Pancreas (tissue), 10 donors: Measurements from ENCODE around the gene RTN4R. TPM values are rescaled to one million over a fixed set of nuclear protein-coding genes. Genes with fewer than 3 reads are reported as not detected.

ENCODE experiments used
- ATAC-seq, 4 donors: fragments of 200-7000 bp; cut with Tn5 transposase; one replicate each; pipeline versions ENCODE4 v1.8.0 to v1.9.1; 2020; ENCODE audit warnings: mild to moderate bottlenecking in 4 of 4, moderate library complexity in 4 of 4
- DNase-seq, 6 donors: peaks; one replicate each; pipeline ENCODE4 v3.0.0-alpha.2; 2020
- FAIRE-seq: peaks from 2 replicates; lab custom pipeline; 2012; peaks lifted over from hg19 to GRCh38; lab: Jason Lieb, UNC
- H3K27ac ChIP-seq, 4 donors: fragments of 200-600 bp; sonication (generic); 1 replicate in 3 of 4; 2 replicates in 1 of 4; pipeline versions ENCODE4 v1.5.0 to v1.8.0; 2020
- H3K27me3 ChIP-seq, 4 donors: fragments of 200-600 bp; one replicate each; pipeline ENCODE4 v1.8.0; 2021
- H3K36me3 ChIP-seq, 3 donors: fragments of 200-600 bp; sonication (generic) in 1 of 3; one replicate each; pipeline versions ENCODE4 v1.5.0 to v1.8.0; 2020 to 2021
- H3K4me1 ChIP-seq, 3 donors: fragments of 200-600 bp; one replicate each; pipeline ENCODE4 v1.8.0; 2021
- H3K4me3 ChIP-seq, 4 donors: fragments of 200-600 bp; sonication (generic) in 2 of 4; one replicate each; pipeline versions ENCODE4 v1.5.0 to v1.8.0; 2020 to 2021
- H3K9me3 ChIP-seq, 4 donors: fragments of 200-600 bp; one replicate each; pipeline ENCODE4 v1.8.0; 2021
- WGBS, 2 donors: extraction: QIAGEN DNeasy Blood & Tissue Kit; methylation state at CpG; one replicate each; pipeline ENCODE4 v1.1.7; 2013; 5-methylcytosine and 5-hydroxymethylcytosine counted together
- intact Hi-C, 3 donors: fragments of 100-400 bp; cut with DNase I; formaldehyde crosslinking; loops; one replicate each; pipeline versions ENCODE4 v1.11.1 to v1.14.2; 2022
- polyA plus RNA-seq, 2 donors: library from polyadenylated mRNA; stranded (reverse); fragments of 200-250 nt; gene quantifications; one replicate each; pipeline ENCODE4 v1.2.3, GENCODE V29; 2013
- total RNA-seq, 6 donors: library from RNA; stranded (reverse); fragmentation: NEBNext Ultra II Directional in 4 of 6; extraction: Animal tissue kit (Norgen Biotek cat#: 25700) in 4 of 6; gene quantifications; one replicate each; pipeline versions ENCODE4 v1.2.1 to v1.2.4, GENCODE V29; 2021 to 2023
- TF ChIP-seq, protein P1 (sequence below), 4 donors: fragments of 200-600 bp; sonication (generic) in 3 of 4; IDR thresholded peaks; one replicate each; pipeline versions ENCODE4 v1.5.0 to v1.8.0; 2021; ENCODE audit warnings: antibody characterized with exemption in 4 of 4
- donor health status: healthy with polysubstance abuse.
- donor health status: DM: no; HTN: no; CAD: no; lungs with moderate emphysema.
- donor health status: DM: no; HTN: no; CAD: no.
- donor health status: control.
- donor health status: control.
- donor health status: Bipolar disorder and iron deficiency.
- donor health status: DM: yes; HTN: yes; CAD: no.
- donor health status: DM: no; HTN: no; CAD: no.
- donor health status: DM: no; HTN: no; CAD: no.
- donor health status: DM: yes; HTN: yes; CAD: no.

RTN4R gene
- total and polyA plus RNA-seq, 8 donors: 0.88 to 7.4 (median 1.7) TPM

- Histone ChIP-seq H3K27ac (no peak overlapping the region), H3K9me3 (no peaks in the 10 kb centered on the region), H3K4me3 (no peak overlapping the region), H3K4me1 (no peaks in the 10 kb centered on the region), H3K27me3 (no peaks in the 10 kb centered on the region), H3K36me3 (no peaks in the 10 kb centered on the region)
- DNase-seq: peak in 2 of 6 donors; percentile 22 to 59
- intact Hi-C loops: no loop called here
- TF ChIP-seq, protein P1, sequence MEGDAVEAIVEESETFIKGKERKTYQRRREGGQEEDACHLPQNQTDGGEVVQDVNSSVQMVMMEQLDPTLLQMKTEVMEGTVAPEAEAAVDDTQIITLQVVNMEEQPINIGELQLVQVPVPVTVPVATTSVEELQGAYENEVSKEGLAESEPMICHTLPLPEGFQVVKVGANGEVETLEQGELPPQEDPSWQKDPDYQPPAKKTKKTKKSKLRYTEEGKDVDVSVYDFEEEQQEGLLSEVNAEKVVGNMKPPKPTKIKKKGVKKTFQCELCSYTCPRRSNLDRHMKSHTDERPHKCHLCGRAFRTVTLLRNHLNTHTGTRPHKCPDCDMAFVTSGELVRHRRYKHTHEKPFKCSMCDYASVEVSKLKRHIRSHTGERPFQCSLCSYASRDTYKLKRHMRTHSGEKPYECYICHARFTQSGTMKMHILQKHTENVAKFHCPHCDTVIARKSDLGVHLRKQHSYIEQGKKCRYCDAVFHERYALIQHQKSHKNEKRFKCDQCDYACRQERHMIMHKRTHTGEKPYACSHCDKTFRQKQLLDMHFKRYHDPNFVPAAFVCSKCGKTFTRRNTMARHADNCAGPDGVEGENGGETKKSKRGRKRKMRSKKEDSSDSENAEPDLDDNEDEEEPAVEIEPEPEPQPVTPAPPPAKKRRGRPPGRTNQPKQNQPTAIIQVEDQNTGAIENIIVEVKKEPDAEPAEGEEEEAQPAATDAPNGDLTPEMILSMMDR (IDR thresholded peaks at IDR 0.05): no peak
- no peak for ATAC-seq
- FAIRE-seq: no peak
- WGBS, 2 donors: 83 to 87% methylated on average over 11 to 12 of the region's 12 CpGs
Measured at GRCh38 chr22:20273758-20274181, 5.7 kb upstream of the RTN4R start.

GRCh38 chr22:20272700-20273099 is 4.6 kb upstream of the RTN4R start:
- 83 to 88% methylated on average over 12 to 13 of the region's 13 CpGs for WGBS, 2 donors
- H3K27me3 ChIP-seq: no peaks in the 10 kb centered on the region
- intact Hi-C loops: no loop called here
- no peak overlapping the region for H3K27ac ChIP-seq
- FAIRE-seq (no peak), ATAC-seq (no peak), DNase-seq (peak in 2 of 6 donors; percentile 42 to 47)
- no peak overlapping the region for H3K4me3 ChIP-seq
- TF ChIP-seq, protein P1 (IDR thresholded peaks at IDR 0.05): no peak
- no peaks in the 10 kb centered on the region for H3K9me3 ChIP-seq
- H3K36me3 ChIP-seq: no peaks in the 10 kb centered on the region
- H3K4me1 ChIP-seq: no peaks in the 10 kb centered on the region

GRCh38 chr22:20272174-20272573 is 4.1 kb upstream of the RTN4R start:
- TF ChIP-seq, protein P1 (IDR thresholded peaks at IDR 0.05): no peak
- Histone ChIP-seq H3K36me3 (no peaks in the 10 kb centered on the region), H3K4me1 (no peaks in the 10 kb centered on the region), H3K27ac (no peak overlapping the region), H3K9me3 (no peaks in the 10 kb centered on the region), H3K27me3 (no peaks in the 10 kb centered on the region), H3K4me3 (no peak overlapping the region)
- DNase-seq: peak in 2 of 6 donors; percentile 26 to 40
- ATAC-seq: no peak
- FAIRE-seq: no peak
- intact Hi-C loops: no loop called here
- WGBS, 2 donors: 95 to 98% methylated on average over 9 of the region's 9 CpGs

GRCh38 chr22:20271114-20271994 is 3.2 kb upstream of the RTN4R start:
- Histone ChIP-seq H3K27me3 (no peaks in the 10 kb centered on the region), H3K4me3 (no peak overlapping the region), H3K9me3 (no peaks in the 10 kb centered on the region), H3K27ac (no peak overlapping the region), H3K36me3 (no peaks in the 10 kb centered on the region), H3K4me1 (no peaks in the 10 kb centered on the region)
- intact Hi-C loops: no loop called here
- TF ChIP-seq, protein P1 (IDR thresholded peaks at IDR 0.05): no peak
- WGBS, 2 donors: 86 to 92% methylated on average over 12 to 14 of the region's 14 CpGs
- ATAC-seq: peak in 1 of 4 donors; percentile 7
- no peak for FAIRE-seq
- DNase-seq: peak in 3 of 6 donors; percentile 47 to 74 (median 60)
